TTC549 (cell line): ENCODE measurements around the gene HMOX1.
"Not testable (repeated sequence)": the region's sequence is repeated elsewhere in the genome, so short reads cannot be mapped to it uniquely, and the experiment has no call there.

Experiments
- FAIRE-seq: peaks from 2 replicates; lab custom pipeline; 2012; peaks lifted over from hg19 to GRCh38; lab: Jason Lieb, UNC

HMOX1 gene

DNA sequence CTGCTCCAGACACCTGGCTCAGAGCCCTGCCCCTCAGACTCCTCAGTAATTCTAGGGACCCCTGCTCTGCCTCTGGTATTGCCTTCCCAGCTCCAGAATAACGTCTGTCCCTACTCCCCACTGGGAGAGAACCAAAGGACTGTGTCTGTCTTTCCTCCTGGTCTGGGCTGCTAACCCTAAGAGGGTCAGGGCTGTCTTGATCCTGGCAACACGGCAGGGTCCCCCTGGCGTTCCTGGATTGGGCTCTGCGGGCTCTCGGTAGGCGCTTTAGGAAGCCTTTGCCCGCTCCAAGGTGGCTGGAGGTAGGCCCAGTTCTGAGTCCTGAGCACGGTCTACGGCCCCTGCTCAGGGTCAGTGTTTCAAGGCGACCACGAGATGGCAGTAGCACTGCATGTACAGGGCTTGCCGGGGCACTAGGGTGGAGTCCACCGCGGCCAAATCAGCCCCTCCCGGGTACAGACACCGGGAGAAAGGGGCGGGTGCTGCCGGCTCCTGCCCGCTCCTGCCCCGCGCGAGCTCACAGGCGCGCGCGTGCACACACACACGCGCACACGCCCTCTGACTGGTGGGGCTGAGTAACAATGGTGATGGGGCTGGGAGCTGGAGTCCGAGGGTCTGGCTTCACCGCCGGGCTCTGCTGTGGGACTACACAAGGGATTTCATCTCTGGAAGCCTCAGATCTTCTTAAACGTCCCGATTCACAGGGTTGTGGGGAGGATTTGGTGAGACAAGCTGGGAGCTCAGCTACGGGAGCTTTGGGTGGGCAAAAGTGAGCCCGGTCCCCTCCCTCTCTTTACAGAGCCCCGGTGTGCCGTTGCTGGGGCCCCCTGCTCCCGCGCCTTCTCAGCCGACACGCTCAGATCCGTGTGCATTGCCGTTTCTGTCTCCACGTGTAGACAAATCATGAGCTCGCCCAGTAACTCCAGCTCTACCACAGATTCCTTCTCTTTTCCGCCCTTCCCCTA lies 30.1 kb upstream of the HMOX1 start:
- FAIRE-seq = peak; percentile 46

DNA sequence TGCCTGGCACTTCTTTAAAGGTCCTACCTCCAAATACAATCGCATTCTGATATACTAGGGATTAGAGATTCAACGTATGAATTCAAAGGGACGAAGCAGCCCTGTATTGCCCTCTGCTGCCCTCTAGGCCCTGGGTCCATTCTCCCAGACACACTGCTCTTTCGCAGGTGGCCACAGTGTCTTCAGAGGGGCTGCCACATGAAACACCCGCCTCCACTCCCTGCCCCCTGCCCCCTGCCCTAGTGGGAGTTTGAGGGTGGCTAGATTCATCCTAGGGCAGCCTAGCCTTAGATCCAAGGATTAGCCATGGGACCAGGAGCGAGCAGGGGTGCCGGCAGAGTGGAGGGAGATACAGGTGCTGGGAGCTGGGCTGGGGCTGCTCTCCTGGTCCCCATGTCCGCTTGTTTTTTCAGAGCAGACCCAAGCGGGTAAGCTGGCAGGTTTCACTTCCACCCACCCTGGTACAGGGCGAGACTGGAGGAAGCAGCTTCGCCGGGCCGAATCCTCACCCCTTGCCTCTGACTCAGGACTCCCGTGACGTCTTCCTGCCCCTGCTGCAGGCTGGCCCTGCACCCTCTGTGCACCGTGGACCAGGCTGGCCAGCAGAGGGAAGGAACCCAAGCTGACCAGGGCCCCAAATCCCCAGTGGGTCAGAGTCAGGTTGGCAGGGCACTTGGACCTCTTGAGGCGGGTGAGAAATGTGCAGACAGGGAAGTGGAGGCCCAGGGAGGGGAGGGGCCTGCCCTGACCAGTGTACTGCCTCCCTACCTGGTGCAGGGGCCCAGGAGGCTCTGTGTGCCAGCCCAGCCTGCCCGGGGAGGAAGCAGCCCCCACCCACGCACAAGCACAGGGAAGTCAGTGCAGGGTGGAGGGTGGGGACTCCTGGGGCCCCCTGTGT lies 28.4 kb upstream of the HMOX1 start:
- no peak for FAIRE-seq

DNA sequence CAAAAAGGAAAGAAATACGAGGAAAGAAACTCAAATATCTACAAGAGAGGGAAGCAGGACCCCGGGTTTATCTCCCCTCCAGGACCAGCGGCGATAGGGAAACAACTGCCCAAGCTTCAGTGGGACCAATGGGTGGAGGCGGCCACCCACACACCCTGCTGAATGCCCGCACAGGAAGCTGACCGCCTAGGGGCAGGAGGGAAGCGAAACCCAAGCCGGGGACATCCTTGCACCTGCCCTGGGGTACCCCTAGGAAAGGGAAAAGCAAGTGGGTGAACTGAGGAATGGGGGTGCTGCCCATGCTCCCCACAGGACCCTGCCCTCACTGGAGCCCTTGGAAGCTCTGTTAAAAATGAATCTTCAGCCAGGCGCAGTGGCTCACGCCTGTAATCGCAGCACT lies 27.6 kb upstream of the HMOX1 start:
- FAIRE-seq = no peak

DNA sequence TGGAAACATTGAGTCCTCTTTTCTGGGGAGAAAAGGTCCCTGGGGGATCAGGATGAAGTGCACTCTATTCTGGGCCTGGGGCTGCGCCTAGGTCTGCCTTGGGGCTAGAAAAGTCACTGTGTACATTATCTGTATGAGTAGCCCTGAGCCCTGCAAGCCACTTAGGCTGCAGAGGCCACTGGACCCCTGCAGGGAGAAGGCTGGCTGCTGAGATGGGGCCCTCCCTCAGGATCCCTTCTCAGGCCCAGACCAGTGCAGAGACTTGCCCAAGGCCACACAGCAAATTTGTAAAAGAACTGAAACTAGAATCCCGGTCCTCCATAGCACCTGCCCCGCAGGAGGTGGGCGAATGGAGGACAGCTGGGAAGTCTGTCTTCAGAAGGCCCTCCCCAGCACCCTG lies 26.8 kb upstream of the HMOX1 start:
- no peak for FAIRE-seq

DNA sequence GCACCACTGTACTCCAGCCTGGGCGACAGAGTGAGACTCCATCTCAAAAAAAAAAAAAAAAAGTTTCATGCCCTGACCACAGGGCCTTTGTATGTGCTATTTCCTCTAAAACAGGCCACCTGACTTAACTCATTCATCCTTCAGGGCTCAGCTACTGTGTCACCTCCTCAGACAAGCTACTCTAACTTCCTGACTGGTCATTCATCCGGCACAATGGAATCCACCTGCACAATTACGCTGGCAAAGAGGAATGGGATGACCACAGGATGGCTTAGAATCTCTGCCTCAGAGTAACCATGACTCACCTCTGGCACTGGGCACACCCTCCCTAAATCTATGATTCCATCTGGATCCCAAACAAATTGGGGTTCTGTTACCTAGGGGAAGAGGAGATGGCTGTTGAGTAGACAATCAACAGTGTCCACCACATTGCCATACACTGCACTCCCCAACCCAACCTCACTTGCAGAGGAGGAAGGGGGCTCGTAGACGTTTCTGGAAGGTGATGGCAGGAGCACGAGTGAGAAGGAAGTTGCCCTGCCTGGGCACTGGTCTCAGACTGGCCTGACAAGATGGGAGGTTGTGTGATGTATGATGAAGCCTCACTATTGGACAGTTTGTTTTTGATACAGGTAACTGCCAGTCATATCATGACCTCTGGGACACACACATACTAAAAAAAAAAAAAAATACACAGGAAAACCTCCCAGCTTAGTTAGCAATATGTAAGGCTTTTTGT lies 22.8 kb upstream of the HMOX1 start:
- no peak for FAIRE-seq

DNA sequence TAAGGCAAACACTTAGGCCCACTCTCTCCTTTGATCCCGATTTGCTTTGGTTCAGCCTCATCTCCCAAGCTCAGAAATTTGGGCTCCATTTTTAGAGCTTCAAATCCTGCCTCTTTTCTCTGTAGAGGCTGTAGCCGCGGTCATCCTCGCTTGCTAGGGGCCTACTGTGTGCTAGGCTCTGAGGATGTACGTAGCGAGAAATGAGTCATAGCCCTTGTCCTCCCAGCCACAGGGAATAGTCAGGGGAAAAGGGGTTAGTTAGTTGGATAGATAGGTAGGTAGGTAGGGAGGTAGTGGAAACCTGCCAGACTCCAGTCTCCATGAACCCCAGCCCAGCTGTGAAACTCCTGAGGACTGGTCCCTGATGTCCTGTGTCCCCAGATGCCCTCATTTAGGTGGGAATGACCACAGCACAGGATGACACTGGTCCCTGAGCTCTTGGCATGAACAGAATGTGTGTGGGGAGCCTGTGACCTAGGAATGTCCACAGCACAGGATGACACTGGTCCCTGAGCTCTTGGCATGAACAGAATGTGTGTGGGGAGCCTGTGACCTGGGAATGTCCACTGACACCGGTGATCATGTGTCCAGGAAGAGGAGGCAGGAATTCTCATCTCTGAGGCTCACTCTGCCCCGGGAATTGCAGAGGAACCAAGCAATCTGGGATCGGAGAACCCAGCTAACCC lies 21.4 kb upstream of the HMOX1 start:
- no peak for FAIRE-seq

DNA sequence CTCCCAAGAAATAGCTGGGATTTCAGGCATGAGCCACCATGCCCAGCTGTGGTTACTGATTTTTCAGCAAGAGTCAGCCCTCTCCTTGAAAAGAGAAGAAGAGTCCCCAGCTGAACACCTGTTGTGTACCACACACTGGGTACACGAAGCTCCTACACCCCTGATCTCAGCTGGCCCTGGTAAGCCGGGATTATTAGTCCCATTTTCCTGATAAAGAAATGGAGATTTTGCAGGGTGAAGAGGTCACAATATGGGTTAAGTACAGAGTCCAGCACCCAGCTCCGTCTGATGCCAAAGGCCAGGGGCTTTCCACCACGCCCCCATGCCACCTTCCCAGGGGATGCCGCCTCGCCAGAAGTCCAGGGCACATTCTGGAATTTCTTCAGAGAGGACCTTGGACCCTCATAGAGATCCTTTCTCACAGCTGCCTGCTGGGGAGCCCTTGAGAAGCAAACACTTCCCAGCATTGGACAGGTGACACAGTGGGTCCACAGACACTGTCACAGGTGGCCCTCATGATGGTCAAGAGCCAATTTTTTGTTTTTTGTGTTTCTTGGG lies 19.8 kb upstream of the HMOX1 start:
- FAIRE-seq = no peak

DNA sequence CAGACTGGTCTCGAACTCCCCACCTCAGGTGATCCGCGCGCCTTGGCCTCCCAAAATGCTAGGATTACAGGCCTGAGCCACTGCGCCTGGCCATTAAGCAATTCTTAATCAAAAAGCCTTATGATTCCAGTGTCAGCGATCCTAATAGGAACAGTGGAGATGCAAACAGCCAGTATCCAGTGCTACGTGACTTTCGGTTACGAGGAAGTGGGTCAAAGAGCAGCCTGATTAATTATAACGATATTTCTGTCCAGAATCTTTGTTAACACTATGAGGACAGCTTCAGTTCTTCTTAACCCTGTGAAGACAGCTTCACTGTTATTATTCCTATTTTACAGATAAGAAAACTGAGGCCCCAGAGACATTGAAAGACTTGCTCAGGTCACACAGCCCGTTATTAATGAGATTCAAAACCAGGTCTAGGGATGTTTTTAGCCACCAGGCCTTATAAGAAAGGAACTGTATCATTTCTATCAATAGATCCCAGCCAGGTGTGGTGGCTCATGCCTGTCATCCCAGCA lies 17.3 kb upstream of the HMOX1 start:
- FAIRE-seq = no peak

DNA sequence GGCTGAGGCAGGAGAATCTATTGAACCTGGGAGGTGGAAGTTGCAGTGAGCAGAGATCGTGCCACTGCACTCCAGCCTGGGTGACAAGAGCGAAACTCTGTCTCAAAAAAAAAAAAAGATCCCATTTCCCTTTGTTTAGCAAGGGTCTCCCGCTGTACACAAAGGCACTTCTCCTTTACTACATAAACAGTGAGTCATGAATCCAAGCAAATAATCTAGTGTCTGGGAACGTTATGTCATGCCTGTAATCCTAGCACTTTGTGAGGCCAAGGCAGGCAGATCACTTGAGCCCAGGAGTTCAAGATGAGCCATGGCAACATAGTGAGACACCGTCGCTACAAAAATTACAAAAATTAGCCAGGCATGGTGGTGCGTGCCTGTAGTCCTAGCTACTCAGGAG lies 16.7 kb upstream of the HMOX1 start:
- not testable (repeated sequence) for FAIRE-seq

DNA sequence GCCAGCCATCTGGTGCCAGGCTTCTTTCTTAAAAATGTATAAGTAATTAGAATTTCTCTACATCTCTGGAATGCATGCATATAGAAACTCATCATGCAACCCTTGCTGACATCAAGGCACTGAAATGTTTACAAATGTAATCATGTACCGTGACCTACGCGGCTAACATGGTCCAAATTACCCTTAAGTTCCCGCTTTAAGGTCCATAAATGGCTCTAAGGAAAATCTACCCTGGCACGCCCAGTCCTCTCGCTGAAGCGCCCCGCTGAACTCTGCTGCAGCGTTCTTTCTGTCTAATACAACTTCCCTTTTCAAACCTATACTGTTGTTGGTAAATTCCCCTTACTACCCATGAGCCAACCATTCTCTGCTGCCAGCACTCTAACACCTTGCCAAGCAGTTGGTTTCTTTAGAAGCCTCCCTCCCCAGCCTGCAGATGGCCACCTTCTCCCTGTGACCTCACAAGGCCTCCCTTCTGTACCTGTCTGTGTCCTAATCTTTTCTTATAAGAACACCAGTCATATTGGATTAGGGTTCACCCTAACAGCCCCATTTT lies 13.5 kb upstream of the HMOX1 start:
- FAIRE-seq = no peak

DNA sequence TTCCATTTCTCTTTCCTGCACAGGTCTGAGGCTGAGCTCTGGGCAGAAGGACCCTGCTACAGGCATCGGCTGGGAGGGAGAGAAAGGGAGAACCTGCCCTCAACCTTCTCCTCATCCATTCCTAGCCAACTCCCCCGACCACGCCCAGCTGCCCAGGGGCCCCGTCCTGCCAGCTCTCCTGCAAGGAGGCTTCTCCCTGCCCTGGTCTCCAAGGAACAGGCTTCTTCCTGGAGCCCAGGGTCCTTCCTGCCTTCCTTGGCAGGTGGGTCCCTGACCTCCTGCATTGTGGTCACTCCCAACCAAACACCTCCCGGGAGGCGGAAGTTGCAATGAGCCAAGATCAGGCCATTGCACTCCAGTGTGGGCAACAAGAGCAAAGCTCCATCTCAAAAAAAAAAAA lies 12.5 kb upstream of the HMOX1 start:
- FAIRE-seq = no peak

DNA sequence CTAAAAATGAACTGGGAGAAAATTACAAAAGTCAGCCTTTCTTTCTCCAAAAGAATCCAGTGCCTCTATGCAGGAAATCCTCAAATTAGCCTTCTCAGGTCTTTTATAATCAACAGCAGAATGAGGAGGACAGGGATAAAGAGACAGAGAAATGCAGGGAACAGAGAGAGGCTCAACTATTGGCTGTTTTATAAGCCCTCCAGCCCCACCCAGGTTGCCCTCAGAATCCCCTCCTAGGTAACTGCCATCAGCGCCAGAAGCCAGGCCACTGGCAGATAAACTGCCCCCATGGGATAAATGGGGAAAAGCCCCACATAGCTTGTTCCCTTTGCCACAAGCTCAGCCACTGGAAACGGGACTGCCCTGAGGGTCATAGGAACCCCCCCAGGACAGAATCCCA lies 10.9 kb upstream of the HMOX1 start:
- FAIRE-seq = no peak

DNA sequence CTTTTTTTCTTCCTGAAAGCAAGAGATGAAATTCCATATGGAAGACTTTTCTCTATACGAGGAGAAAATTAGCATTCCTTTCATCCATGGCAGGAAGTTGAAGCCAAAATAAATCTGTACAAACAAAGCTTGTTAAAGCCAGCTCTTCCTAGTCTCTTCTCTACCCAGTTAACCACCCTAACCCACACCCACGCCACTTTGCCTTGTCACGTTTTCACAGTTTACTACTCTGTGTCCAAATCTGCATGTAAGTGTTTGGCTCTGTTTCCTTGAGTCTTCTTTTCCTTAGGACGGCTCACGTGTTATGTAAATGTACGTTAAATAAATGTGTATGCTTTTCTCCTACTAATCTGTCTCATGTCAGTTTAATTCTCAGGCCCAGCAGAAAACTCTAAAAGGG lies 7.1 kb upstream of the HMOX1 start:
- no peak for FAIRE-seq

DNA sequence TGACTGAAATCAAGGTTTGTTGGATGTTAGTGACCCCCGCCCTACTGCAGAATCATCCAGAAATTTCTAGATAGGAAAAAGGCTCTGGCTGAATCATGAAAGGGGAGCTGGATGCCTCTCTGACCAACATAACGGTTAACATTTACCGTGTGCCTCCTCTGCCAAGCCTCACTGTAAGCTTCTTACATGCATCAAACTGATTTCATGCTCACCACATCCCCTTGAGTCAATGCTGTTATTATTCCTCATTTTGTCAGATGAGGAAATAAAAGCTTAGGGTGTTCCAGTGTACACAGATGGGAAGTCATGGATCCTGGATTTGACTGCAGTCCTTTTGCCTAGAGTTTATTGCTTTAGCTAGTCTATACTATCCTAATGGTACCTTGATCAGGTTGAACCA lies 5.9 kb upstream of the HMOX1 start:
- no peak for FAIRE-seq

DNA sequence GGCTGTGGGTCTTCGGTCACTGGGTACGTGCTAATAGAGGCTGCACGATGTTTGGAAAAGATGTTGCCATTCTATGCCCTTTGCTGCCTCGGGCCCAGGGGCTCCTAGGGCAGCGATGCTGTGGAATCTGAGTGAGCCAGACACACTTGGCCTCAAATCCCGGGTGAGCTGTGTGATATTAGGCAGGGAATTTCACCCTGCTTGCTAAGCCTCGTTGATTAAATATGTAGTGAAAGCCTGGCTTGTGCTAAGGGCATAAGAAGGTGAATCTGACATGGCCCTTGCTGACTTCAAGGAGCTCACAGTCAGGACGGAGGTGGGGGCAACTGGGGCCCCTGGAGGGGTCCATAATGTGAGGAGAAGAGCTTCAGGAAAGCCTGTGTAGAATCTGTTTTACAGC lies 5.4 kb upstream of the HMOX1 start:
- no peak for FAIRE-seq

DNA sequence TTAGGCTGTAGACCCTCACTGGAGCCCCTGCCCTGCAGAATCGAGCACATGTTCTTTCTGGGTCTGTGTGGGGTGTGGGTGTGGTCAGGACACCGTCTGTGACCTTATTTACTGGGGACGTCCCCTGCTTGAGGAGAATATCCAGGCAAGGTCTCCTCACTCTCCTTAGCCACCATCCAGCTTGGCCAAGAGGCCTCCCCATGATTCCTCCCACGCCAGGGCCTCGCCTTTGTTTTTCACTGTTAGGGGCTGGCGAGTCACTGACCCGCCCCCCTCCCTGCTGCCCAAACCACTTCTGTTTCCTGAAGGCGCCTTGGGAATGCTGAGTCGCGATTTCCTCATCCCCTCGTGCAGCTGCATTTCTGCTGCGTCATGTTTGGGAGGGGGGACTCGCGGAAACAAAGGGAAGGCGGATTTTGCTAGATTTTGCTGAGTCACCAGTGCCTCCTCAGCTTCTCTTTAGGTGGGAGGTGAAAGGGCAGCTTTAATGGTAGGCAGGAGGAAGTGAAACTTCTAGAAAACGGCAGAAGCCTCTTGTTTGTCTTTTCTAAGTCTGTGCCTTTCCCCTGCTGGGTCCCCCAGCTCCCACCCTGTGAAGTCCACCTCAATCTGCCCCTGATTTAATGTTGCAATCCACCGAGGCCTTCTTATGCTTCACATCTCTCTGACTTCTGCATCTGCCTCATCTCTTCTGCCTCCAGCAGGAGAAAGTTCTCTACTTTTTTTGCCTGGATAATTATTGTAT lies 4.0 kb upstream of the HMOX1 start:
- no peak for FAIRE-seq

DNA sequence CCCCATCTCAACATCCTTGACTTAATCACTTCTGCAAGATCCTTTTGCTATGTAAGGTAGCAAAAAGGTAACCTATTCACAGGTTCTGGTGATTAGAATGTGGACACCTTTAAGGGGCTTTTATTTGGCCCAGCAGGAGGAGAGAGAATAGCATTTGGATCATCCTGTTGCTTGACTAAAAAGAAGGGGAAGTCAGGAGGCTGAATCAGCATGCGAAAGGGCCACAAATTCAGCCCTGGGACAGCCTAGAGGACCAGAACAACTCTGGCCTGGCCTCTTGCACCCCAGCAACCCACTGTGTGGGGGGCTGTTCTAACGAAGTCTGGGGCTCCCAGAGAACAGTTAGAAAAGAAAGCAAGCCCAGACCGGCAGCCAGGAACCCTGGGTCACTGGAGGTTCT lies 3.2 kb upstream of the HMOX1 start:
- FAIRE-seq = no peak

DNA sequence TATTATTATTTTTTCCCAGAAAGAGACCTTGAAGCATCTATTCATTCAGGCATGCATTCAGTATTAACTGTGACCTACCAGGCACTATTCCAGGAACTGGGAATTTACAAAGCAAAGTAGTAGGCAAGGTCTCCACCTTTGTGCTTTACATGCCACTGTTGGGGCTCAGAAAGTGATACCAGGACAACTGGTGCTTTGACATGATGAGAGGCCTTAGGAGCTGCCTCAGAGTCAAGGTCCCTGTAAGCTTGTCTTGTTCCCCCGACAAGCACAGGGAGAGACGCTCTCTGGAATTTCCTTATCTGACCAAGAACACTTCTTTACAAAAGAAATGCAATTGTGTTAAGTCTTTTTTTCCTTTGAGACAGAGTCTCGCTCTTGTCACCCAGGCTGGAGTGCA lies 2.3 kb upstream of the HMOX1 start:
- FAIRE-seq = no peak

DNA sequence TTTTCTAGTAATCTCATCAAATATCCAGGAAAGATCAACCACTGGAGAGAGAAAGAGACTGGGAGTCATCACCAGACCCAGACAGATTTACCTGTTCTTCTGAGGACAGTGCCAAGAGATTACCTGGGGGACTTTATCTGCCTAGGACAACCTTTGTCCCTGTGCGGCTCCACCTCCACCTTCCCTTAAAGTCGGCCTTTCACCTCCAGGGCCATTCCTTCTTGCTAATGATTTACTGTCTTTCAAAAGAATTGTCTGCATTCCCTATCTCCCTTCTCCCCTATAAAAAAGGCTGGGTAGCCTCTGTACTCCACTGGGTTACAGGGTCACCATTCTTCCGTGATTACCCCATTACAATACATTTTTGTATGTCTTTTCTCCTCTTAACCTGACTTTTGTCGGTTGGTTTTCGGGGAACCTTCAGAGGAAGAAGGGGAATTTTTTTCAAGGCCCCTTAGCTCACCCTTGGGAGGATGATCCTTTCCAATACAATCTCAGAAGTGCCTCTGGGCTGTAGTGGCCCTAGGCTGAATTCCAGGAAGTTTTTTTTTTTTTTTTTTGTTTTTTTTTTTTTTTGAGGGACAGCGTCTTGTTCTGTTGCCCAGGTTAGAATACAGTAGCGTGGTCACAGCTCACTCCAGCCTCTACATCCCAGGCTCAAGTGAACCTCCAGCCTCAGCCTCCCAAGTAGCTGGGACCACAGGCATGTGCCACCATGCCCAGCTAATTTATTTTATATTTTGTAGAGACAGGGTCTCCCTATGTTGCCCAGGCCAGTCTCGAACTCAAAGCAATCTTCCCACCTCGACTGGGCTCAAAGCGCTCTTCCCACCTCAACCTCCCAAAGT lies 1.5 kb upstream of the HMOX1 start:
- FAIRE-seq = no peak
